Activated naive CD4-positive, alpha-beta T cell treated with anti-CD3 and anti-CD28 coated beads, Interleukin-2, amount 10 ng/mL, durations not matched to agents 7 days and 5 days (primary cell): Measurements from ENCODE around the gene ZBTB18.
A peak's percentile ranks its signal among the peaks of the same experiment; 100 is the strongest.
"Not testable (repeated sequence)": the region's sequence is repeated elsewhere in the genome, so short reads cannot be mapped to it uniquely, and the experiment has no call there.

ENCODE experiments used
- CTCF ChIA-PET: fragments of 350-600 bp; sonication (Branson Sonifier 250); formaldehyde crosslinking; loops from one replicate; lab custom pipeline; 2021; ENCODE audit warnings: antibody characterized with exemption; lab: Charles Lee
- DNase-seq: peaks from one replicate; pipeline ENCODE4 v3.0.0-alpha.2; 2020
- H3K27ac Mint-ChIP-seq: one replicate; pipeline ENCODE4 v1.8.0; 2021; ENCODE audit warnings: mild to moderate bottlenecking, moderate library complexity, mixed read lengths
- H3K27me3 Mint-ChIP-seq: one replicate; pipeline ENCODE4 v1.8.0; 2021; ENCODE audit warnings: mild to moderate bottlenecking, mixed read lengths
- H3K36me3 Mint-ChIP-seq: one replicate; pipeline ENCODE4 v1.8.0; 2021; ENCODE audit warnings: mixed read lengths
- H3K4me1 Mint-ChIP-seq: one replicate; pipeline ENCODE4 v1.8.0; 2021; ENCODE audit warnings: mixed read lengths
- H3K4me3 Mint-ChIP-seq: one replicate; pipeline ENCODE4 v1.8.0; 2021; ENCODE audit warnings: mild to moderate bottlenecking, moderate library complexity, mixed read lengths
- H3K9me3 Mint-ChIP-seq: one replicate; pipeline ENCODE4 v1.8.0; 2021; ENCODE audit warnings: mixed read lengths

ZBTB18 gene

DNA sequence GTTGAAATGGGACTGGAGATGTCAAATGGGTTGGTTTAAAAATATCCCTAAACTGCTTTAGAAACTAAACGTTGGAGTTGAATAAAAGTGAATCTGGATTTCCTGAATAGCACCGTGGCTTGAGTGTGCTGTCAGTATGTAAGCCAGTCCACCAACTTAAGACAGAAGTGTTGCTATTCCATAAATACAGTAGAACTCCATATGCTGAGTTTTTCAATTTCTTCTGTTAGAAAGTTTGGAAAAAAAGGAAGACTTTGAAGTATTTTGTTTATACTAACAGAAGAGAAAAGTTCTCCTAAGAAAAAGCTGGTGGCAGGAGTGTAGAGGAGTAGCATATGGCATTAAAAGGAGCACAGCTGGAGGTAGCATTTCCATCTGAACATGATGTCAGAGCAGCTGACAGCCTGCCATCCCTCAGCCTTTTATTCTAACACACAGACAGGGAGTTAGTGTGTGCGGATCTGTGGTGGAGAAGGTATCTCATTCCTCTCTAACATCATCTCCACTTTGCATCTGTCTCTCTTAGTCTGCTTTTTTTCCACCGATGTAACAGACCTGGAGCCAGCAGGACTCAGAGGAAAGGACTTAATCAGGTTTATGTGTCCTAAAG is at the start of gene ZBTB18:
TSS of gene ZBTB18 (plus strand) at position 449 of the 610 bp plus-strand sequence. CDS start at position 598, 149 bp downstream.
- H3K36me3 Mint-ChIP-seq, result peaks cover 18% of the 10 kb centered on the region
- H3K27ac Mint-ChIP-seq, result peak within 1 kb of the TSS; percentile 97
- peaks cover 18% of the 10 kb centered on the region for H3K4me1 Mint-ChIP-seq
- no peak for DNase-seq
- peak within 1 kb of the TSS; percentile 97 for H3K4me3 Mint-ChIP-seq
- H3K9me3 Mint-ChIP-seq, result no peaks in the 10 kb centered on the region
- CTCF ChIA-PET, result interaction anchor here (0.6 to 2.2 kb wide), 2 partner anchors 24 to 355 kb away, joined by 3 to 5 read pairs; no protein-coding TSS in a partner anchor
- peaks cover 13% of the 10 kb centered on the region for H3K27me3 Mint-ChIP-seq

DNA sequence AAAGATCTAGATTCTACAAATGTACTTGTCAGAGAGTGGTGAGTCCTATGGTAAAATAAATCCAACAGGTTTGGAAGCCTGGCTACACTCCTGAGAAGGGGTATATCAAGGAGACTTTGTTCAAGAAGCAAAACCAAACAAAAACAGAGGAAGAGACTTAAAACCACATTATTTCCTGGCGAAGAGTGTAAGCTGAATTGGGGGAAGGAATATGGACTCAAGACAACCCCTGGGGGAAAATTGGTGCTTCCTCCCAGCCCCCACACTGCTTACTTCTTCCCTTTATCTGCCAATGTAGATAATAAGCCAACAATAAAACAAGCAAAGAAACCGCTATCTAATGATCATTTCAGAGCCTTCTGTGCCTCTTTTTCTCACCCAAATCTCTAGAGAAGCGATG is 48.4 kb upstream of the ZBTB18 start:
- Mint-ChIP-seq H3K9me3 (no peaks in the 10 kb centered on the region), H3K4me3 (no peak overlapping the region), H3K36me3 (no peaks in the 10 kb centered on the region), H3K27me3 (no peaks in the 10 kb centered on the region), H3K4me1 (peaks cover 20% of the 10 kb centered on the region), H3K27ac (no peak overlapping the region)
- CTCF ChIA-PET, result no interaction called here
- no peak for DNase-seq

DNA sequence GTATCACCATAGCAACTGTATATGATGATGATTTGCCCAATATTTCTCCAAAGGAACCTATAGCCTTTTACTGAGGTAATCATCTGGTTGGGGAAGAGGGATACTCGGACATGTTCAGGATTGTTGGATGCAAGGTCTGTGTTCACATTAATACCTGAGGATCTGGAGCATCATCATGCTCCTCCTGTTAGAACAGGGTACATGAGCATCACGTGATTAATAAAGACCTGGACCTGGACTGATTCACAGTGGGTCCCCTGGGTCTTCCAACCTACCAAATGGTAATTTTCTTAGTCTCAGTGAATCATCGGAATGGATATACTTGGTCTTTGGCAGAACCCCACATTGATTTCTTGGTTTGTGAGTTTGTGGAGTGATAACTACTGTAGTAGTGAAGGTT is 45.6 kb upstream of the ZBTB18 start:
- Mint-ChIP-seq H3K9me3 (no peaks in the 10 kb centered on the region), H3K4me1 (peaks cover 20% of the 10 kb centered on the region), H3K27ac (no peak overlapping the region), H3K4me3 (no peak overlapping the region), H3K27me3 (peaks cover 5% of the 10 kb centered on the region), H3K36me3 (no peaks in the 10 kb centered on the region)
- DNase-seq, result no peak
- CTCF ChIA-PET, result no interaction called here

DNA sequence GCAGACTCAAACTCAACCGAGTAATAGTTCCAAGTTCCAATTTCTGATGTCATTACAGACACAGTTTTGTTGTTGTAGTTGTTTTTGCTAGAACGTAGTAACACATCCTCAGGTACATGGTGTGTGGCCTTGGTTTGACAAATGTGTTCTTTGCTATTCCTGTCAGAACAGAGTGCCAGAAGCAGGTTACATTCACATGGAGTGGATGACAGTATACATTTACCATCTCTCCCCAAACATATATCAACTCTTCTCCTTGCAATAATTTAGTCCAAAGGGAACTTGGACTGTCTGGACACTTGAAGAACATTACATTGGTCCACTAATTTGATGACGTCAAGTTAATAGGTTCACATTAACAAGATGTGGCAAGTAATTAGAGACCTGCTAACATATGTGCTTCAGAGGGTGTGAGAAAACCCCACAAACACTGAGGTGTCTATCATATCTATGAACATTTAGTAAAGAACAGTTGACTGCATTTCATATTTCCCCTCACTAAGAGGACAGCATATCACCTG is 44.6 kb upstream of the ZBTB18 start:
- peaks cover 20% of the 10 kb centered on the region for H3K4me1 Mint-ChIP-seq
- DNase-seq, result no peak
- H3K27ac Mint-ChIP-seq, result no peak overlapping the region
- CTCF ChIA-PET, result no interaction called here
- H3K27me3 Mint-ChIP-seq, result peaks cover 8% of the 10 kb centered on the region
- no peak overlapping the region for H3K4me3 Mint-ChIP-seq
- H3K9me3 Mint-ChIP-seq, result no peaks in the 10 kb centered on the region
- H3K36me3 Mint-ChIP-seq, result no peaks in the 10 kb centered on the region

DNA sequence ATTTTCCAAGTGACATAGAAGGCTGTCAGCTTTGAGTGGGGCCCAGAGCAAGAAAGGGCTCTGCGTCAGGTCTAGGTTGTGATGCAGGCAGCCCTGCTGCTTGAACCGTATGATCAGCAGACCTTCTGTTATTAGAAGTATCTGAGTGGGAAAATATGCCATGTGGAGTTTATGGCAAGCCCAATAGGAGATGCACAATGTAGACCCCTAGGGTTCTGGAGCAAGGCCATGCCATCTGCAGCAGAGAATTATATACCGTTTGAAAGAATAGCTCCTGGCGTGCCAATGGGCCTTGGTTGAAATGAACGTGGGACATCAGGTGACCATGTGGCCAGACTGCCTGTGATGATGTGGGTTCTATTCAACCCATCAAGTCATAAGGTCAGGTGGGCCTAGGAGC is 44.1 kb upstream of the ZBTB18 start:
- Mint-ChIP-seq H3K36me3 (no peaks in the 10 kb centered on the region), H3K4me3 (no peak overlapping the region), H3K27me3 (peaks cover 8% of the 10 kb centered on the region), H3K27ac (no peak overlapping the region), H3K9me3 (no peaks in the 10 kb centered on the region), H3K4me1 (peaks cover 17% of the 10 kb centered on the region)
- no peak for DNase-seq
- CTCF ChIA-PET, result no interaction called here

DNA sequence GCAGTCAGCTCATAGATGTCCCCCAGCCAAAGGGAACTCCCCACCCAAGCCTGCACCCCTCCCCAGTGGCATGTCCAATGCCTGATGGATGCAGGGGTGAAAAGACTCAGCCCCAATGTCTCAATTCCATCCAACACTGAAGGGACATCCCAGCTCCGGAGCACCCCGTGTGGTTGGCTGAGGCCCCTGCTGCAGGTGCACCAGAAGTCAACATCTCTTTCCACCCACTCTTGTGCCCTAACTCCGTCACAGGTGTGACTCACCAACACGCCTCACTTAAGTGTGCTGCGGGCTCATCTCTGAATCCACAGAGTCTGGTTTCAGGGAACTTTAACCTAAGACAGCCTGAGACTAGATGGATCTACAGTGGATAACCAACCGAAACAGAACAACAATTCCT is 40.9 kb upstream of the ZBTB18 start:
- DNase-seq, result no peak
- CTCF ChIA-PET, result no interaction called here
- Mint-ChIP-seq H3K36me3 (no peaks in the 10 kb centered on the region), H3K4me1 (no peaks in the 10 kb centered on the region), H3K27me3 (peaks cover 8% of the 10 kb centered on the region), H3K27ac (no peak overlapping the region), H3K4me3 (no peak overlapping the region), H3K9me3 (no peaks in the 10 kb centered on the region)

DNA sequence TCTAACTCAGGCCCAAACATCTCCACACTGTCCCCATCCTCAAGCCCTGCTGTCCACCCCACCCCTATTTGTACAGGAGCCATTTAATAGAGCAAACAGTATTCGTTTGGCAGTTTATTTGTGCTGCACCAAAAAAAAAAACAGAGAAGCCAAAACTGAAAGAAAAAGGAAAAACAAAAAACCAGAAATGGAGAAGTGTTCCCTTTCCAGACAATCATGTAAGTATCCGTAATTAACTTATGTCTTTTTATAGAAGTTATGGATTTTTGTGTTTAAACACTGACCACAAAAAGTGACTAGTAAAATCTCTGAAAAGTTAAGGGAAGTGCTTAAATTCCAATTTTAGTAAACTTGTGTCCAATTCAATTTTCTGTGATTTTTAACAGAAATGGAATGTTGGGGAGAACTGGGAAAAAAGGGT is 40.4 kb upstream of the ZBTB18 start:
- no peaks in the 10 kb centered on the region for H3K9me3 Mint-ChIP-seq
- H3K4me3 Mint-ChIP-seq, result no peak overlapping the region
- peaks cover 8% of the 10 kb centered on the region for H3K27me3 Mint-ChIP-seq
- CTCF ChIA-PET, result no interaction called here
- no peak for DNase-seq
- H3K36me3 Mint-ChIP-seq, result no peaks in the 10 kb centered on the region
- H3K27ac Mint-ChIP-seq, result no peak overlapping the region
- no peaks in the 10 kb centered on the region for H3K4me1 Mint-ChIP-seq

DNA sequence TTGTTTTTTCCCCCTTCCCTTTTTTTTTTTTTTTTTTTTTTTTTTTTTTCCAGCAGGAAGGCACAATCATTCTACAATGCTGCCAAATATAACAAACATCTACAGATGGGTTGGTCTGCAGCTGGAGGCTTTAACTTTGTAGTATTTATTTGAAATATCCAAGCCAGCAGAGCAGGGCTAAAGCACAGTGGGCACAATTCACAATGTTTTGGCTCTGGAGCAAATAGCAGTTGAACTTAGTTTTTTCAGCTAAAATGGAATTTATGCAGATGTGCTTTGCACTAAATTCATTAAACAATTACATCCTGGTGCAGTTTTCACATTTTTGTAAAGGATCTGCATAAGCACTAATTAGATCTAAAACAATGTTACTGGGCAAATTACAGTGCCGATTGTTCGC is 39.8 kb upstream of the ZBTB18 start:
- H3K4me1 Mint-ChIP-seq, result no peaks in the 10 kb centered on the region
- no peak overlapping the region for H3K27ac Mint-ChIP-seq
- H3K27me3 Mint-ChIP-seq, result peaks cover 8% of the 10 kb centered on the region
- DNase-seq, result no peak
- H3K9me3 Mint-ChIP-seq, result no peaks in the 10 kb centered on the region
- no peaks in the 10 kb centered on the region for H3K36me3 Mint-ChIP-seq
- CTCF ChIA-PET, result no interaction called here
- H3K4me3 Mint-ChIP-seq, result no peak overlapping the region

DNA sequence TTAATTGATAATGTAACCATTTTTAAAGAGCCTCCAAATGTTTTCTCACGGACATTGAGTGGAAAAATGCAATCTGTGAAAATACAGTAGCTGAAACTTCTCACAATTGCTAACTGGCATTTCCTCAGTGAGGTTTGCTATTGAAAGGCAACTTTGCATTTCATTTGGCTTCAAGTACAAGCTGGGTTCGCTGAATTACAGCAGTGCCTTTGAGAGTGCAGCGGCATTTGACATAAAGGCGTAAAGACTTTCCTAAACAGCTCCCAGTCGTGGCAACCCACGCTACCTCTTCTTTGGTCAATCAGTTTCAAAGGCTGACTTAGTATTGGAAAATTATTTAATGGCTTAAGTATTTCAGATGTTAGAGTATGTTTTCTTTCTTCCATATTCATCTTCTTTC is 39.3 kb upstream of the ZBTB18 start:
- no peaks in the 10 kb centered on the region for H3K4me1 Mint-ChIP-seq
- DNase-seq, result no peak

DNA sequence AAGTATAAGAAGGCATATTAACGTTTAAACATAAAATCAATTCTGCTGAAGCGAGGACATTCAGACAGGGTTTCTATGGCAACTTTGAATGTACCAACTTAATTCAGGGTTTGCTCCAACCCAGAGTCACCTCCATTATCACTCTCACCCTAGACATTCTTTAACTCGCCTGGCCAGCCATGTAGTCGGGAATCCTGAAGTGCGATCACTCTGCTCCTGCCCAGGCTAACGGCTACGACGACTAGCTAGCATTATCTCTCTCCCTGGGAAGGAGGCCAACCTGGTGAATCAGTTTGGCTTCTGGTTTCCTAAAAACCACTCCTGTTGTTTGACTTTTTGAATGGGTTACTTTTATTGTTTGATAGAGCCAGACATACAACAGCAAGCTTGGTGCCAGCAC is 38.9 kb upstream of the ZBTB18 start:
- Mint-ChIP-seq H3K4me1 (no peaks in the 10 kb centered on the region), H3K4me3 (no peak overlapping the region), H3K9me3 (no peaks in the 10 kb centered on the region), H3K36me3 (no peaks in the 10 kb centered on the region), H3K27ac (no peak overlapping the region), H3K27me3 (peaks cover 8% of the 10 kb centered on the region)
- CTCF ChIA-PET, result no interaction called here
- no peak for DNase-seq

More for the DNA sequence above, 39.3 kb upstream of the ZBTB18 start:
- H3K27ac Mint-ChIP-seq, result no peak overlapping the region
- no peaks in the 10 kb centered on the region for H3K9me3 Mint-ChIP-seq
- H3K4me3 Mint-ChIP-seq, result no peak overlapping the region
- H3K27me3 Mint-ChIP-seq, result peaks cover 8% of the 10 kb centered on the region
- H3K36me3 Mint-ChIP-seq, result no peaks in the 10 kb centered on the region
- CTCF ChIA-PET, result no interaction called here

DNA sequence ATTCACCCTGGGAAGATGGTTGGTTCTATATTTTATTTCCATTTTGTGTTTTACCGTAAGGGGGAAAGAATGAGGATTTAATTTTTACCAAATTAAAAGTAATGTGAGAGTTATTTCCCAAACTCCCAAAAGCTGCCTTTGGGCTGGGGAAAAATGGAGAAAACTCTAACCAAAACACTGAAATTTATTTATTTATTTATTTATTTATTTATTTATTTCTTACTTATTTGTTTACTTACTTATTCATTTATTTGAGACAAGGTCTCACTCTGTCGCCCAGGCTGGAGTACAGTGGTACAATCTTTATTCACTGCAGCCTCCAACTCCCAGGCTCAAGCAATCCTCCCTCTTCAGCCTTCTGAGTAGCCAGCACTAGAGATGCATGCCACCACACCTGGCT is 38.0 kb upstream of the ZBTB18 start:
- CTCF ChIA-PET, result no interaction called here
- no peak for DNase-seq
- Mint-ChIP-seq H3K27ac (no peak overlapping the region), H3K9me3 (no peaks in the 10 kb centered on the region), H3K36me3 (no peaks in the 10 kb centered on the region), H3K4me3 (no peak overlapping the region), H3K27me3 (peaks cover 8% of the 10 kb centered on the region), H3K4me1 (no peaks in the 10 kb centered on the region)

DNA sequence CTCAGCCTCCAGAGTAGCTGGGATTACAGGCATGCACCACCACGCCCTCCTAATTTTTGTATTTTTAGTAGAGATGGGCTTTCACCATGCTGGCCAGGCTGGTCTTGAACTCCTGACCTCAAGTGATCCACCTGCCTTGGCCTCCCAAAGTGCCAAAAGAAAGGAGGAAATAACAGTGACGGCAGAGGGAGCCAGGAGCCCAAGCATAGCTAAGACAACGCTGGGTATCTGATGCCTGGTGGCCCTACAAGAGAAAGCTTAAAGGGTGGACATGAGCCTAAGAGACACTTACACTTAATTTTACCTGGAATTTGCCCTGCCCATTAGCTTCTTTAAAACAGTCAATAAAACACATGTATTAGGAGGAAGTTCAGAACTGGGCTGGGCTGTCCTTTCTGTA is 36.2 kb upstream of the ZBTB18 start:
- not testable (repeated sequence) for H3K27ac Mint-ChIP-seq, H3K4me3 Mint-ChIP-seq, DNase-seq, H3K36me3 Mint-ChIP-seq, H3K27me3 Mint-ChIP-seq, H3K9me3 Mint-ChIP-seq, H3K4me1 Mint-ChIP-seq
- CTCF ChIA-PET, result interaction anchor here (0.6 kb wide), 1 partner anchor 31 kb away, joined by 3 read pairs; no protein-coding TSS in a partner anchor

DNA sequence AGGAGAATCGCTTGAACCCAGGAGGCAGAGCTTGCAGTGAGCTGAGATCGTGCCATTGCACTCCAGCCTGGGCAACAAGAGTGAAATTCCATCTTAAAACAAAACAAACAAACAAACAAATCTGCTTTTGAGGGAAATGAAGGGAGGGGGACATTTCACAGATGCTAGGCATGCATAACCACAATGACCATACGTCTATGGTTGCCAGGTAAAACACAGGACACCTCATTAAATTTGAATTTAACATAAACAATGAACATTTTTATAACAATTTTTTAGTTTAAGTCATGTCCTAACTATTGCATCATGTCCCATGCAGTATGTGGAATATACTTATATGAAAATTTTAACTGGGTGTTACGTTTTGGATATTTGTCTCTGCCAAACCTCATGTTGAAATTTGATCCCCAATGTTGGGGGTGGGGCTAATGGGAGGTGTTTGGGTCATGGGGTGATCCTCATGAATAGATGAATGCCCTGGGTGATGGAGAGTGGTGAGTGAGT is 31.0 kb upstream of the ZBTB18 start:
- CTCF ChIA-PET, result no interaction called here
- no peak overlapping the region for H3K27ac Mint-ChIP-seq
- no peak for DNase-seq
- H3K36me3 Mint-ChIP-seq, result no peaks in the 10 kb centered on the region
- peaks cover 4% of the 10 kb centered on the region for H3K27me3 Mint-ChIP-seq
- no peaks in the 10 kb centered on the region for H3K9me3 Mint-ChIP-seq
- no peak overlapping the region for H3K4me3 Mint-ChIP-seq
- no peaks in the 10 kb centered on the region for H3K4me1 Mint-ChIP-seq

DNA sequence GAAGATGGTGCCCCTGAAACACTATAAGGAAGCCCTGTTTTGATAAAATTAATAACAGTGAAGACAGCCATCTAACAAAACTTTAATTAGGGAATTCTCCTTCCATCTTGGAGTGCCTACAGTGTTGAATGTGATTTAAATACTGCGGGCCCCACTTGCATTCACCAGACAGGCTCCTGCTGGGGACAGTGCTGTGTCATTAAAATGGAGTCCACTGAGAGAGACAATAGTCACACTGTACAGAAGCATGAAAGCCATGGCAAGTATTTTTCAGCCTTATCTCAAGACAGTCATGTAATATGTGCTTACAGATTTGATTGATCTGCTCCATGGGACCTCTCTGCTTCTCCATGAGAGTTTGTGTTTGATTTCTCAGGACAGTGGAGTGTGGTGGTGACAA is 29.7 kb upstream of the ZBTB18 start:
- no peaks in the 10 kb centered on the region for H3K9me3 Mint-ChIP-seq
- DNase-seq, result no peak
- no peak overlapping the region for H3K27ac Mint-ChIP-seq
- peaks cover 8% of the 10 kb centered on the region for H3K27me3 Mint-ChIP-seq
- no peaks in the 10 kb centered on the region for H3K36me3 Mint-ChIP-seq
- CTCF ChIA-PET, result no interaction called here
- no peaks in the 10 kb centered on the region for H3K4me1 Mint-ChIP-seq
- no peak overlapping the region for H3K4me3 Mint-ChIP-seq

DNA sequence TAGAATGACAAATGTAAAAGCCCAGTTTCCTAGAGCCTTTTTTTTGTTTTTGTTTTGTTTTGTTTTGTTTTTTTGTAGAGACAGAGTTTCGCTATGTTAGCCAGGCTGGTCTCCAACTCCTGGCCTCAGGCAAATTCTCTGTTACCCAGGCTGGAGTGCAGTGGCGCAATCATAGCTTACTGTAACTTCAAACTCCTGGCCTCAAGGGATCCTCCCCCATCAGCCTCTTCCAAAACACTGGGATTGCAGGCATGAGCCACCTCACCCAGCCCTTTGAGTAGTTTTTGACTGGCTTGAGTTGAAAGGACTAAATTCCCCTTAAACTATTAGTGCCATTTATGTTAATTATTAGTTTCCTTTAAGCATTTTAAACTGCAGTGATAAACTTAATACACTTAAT is 28.8 kb upstream of the ZBTB18 start:
- Mint-ChIP-seq H3K27me3 (peaks cover 12% of the 10 kb centered on the region), H3K4me1 (no peaks in the 10 kb centered on the region), H3K9me3 (no peaks in the 10 kb centered on the region), H3K27ac (no peak overlapping the region), H3K4me3 (no peak overlapping the region), H3K36me3 (no peaks in the 10 kb centered on the region)
- no peak for DNase-seq
- CTCF ChIA-PET, result interaction anchor here (0.6 kb wide), 1 partner anchor 1427 kb away, joined by 3 read pairs; no protein-coding TSS in a partner anchor
